Liver (tissue), 9 donors: ENCODE measurements around the gene CECR2. TPM values are rescaled to one million over a fixed set of nuclear protein-coding genes. Genes with fewer than 3 reads are reported as not detected.

ENCODE experiments used
- DNase-seq: peaks from one replicate; pipeline ENCODE4 v3.0.0-alpha.2; 2017; ENCODE audit warnings: low spot score
- H3K27ac ChIP-seq, 2 donors: one replicate each; pipeline ENCODE4 v1.7.0; 2013; ENCODE audit warnings: inconsistent platforms in 2 of 2, low read length in 2 of 2, control low read depth in 1 of 2, low read depth in 1 of 2, mild to moderate bottlenecking in 1 of 2
- H3K27me3 ChIP-seq, 4 donors: one replicate each; pipeline versions ENCODE4 v1.6.1 to v1.7.0; 2013; ENCODE audit warnings: low read length in 3 of 4, inconsistent platforms in 1 of 4, mild to moderate bottlenecking in 1 of 4, moderate library complexity in 1 of 4; ENCODE audit not compliant: control insufficient read depth in 4 of 4, insufficient read depth in 4 of 4
- H3K36me3 ChIP-seq, 4 donors: one replicate each; pipeline versions ENCODE4 v1.6.1 to v1.7.0; 2013; ENCODE audit warnings: low read length in 3 of 4, mild to moderate bottlenecking in 3 of 4, low read depth in 1 of 4, moderate library complexity in 1 of 4; ENCODE audit not compliant: control insufficient read depth in 4 of 4, insufficient read depth in 3 of 4
- H3K4me1 ChIP-seq, 4 donors: one replicate each; pipeline versions ENCODE4 v1.6.1 to v1.7.0; 2013; ENCODE audit warnings: low read length in 3 of 4, mild to moderate bottlenecking in 3 of 4, moderate library complexity in 1 of 4; ENCODE audit not compliant: control insufficient read depth in 4 of 4, insufficient read depth in 4 of 4
- H3K4me3 ChIP-seq, 3 donors: one replicate each; pipeline versions ENCODE4 v1.6.1 to v1.7.0; 2013; ENCODE audit warnings: low read length in 3 of 3, control low read depth in 1 of 3, low read depth in 1 of 3, mild to moderate bottlenecking in 1 of 3
- H3K9ac ChIP-seq, 2 donors: one replicate each; pipeline ENCODE4 v1.7.0; 2013; ENCODE audit warnings: low read length in 2 of 2, mild to moderate bottlenecking in 2 of 2, moderate library complexity in 2 of 2, control low read depth in 1 of 2, low read depth in 1 of 2
- H3K9me3 ChIP-seq, 4 donors: one replicate each; pipeline versions ENCODE4 v1.6.1 to v1.7.0; 2013; ENCODE audit warnings: low read length in 3 of 4; ENCODE audit not compliant: control insufficient read depth in 4 of 4
- ATF3 ChIP-seq: IDR thresholded peaks from 2 replicates; pipeline ENCODE4 v1.6.1; 2016; ENCODE audit warnings: antibody characterized with exemption
- CTCF ChIP-seq: fragments of 150-350 bp; IDR thresholded peaks from 2 replicates; pipeline ENCODE4 v1.5.1; 2017; ENCODE audit warnings: improper control_type of control experiment, low read depth, low read length; ENCODE audit not compliant: missing input control
- EGR1 ChIP-seq, 2 donors: IDR thresholded peaks; 2 replicates each; pipeline ENCODE4 v1.6.1; 2016 to 2018; ENCODE audit warnings: antibody characterized with exemption in 2 of 2, low read depth in 2 of 2
- FOXA1 ChIP-seq: IDR thresholded peaks from 2 replicates; pipeline ENCODE4 v1.6.1; 2016; ENCODE audit warnings: antibody characterized with exemption
- FOXA2 ChIP-seq: IDR thresholded peaks from 2 replicates; pipeline ENCODE4 v1.6.1; 2016; ENCODE audit warnings: antibody characterized with exemption
- JUND ChIP-seq, 2 donors: IDR thresholded peaks; 2 replicates each; pipeline ENCODE4 v1.6.1; 2016; ENCODE audit warnings: antibody characterized with exemption in 2 of 2
- MAX ChIP-seq: IDR thresholded peaks from 2 replicates; pipeline ENCODE4 v1.6.1; 2016; ENCODE audit warnings: antibody characterized with exemption
- NR2F2 ChIP-seq: IDR thresholded peaks from 2 replicates; pipeline ENCODE4 v1.6.1; 2016; ENCODE audit warnings: antibody characterized with exemption
- RAD21 ChIP-seq, 2 donors: IDR thresholded peaks; 2 replicates each; pipeline ENCODE4 v1.6.1; 2016; ENCODE audit warnings: antibody characterized with exemption in 2 of 2, mild to moderate bottlenecking in 2 of 2
- REST ChIP-seq: IDR thresholded peaks from 2 replicates; pipeline ENCODE4 v1.6.1; 2016; ENCODE audit warnings: antibody characterized with exemption, mild to moderate bottlenecking
- RXRA ChIP-seq, 2 donors: IDR thresholded peaks; 2 replicates each; pipeline ENCODE4 v1.6.1; 2017 to 2018; ENCODE audit warnings: antibody characterized with exemption in 2 of 2, mild to moderate bottlenecking in 1 of 2
- SP1 ChIP-seq: IDR thresholded peaks from 2 replicates; pipeline ENCODE4 v1.6.1; 2018; ENCODE audit warnings: antibody characterized with exemption, mild to moderate bottlenecking
- YY1 ChIP-seq: IDR thresholded peaks from 2 replicates; pipeline ENCODE4 v1.6.1; 2016; ENCODE audit warnings: antibody characterized with exemption, mild to moderate bottlenecking
- ZBTB33 ChIP-seq: IDR thresholded peaks from 2 replicates; pipeline ENCODE4 v1.6.1; 2016; ENCODE audit warnings: antibody characterized with exemption
- WGBS: extraction: QIAGEN DNeasy Blood & Tissue Kit; methylation state at CpG from one replicate; pipeline ENCODE4 v1.1.7; 2013; 5-methylcytosine and 5-hydroxymethylcytosine counted together
- polyA plus RNA-seq, 2 donors: library from polyadenylated mRNA; stranded (reverse) in 1 of 2; unstranded in 1 of 2; fragments of 200-250 nt in 1 of 2; fragments of >200 nt in 1 of 2; fragmentation: Nextera tagmentation in 1 of 2; extraction: Ambion mirVana in 1 of 2; gene quantifications; one replicate each; pipeline versions ENCODE4 v1.2.1 to v1.2.3, GENCODE V29; 2013 to 2015
- total RNA-seq, 2 donors: library from RNA; depleted of rRNA; stranded (reverse); fragments of >200 nt; gene quantifications; one replicate each; pipeline ENCODE4 v1.2.3, GENCODE V29; 2014
- donor health status: healthy.
- donor health status: healthy.
- donor health status: healthy.
- donor health status: healthy.
- donor health status: healthy.

Gene CECR2
- total and polyA plus RNA-seq, 4 donors = 1.8 to 9.7 (median 2.1) TPM

- no peak for TF ChIP-seq CTCF
These were observed 107.6 kb downstream of the CECR2 start (continued) for GRCh38 chr22:17476838-17477237.

GRCh38 chr22:17477391-17477833 lies 108.2 kb downstream of the CECR2 start:
- 66% methylated on average over 14 of the region's 14 CpGs for WGBS
- Histone ChIP-seq H3K27me3 (no peaks in the 10 kb centered on the region), H3K4me3 (no peak overlapping the region), H3K36me3 (peaks cover 0 to 2% (median under 1%) of the 10 kb centered on the region in 4 donors), H3K9me3 (no peaks in the 10 kb centered on the region), H3K9ac (no peak overlapping the region), H3K4me1 (no peaks in the 10 kb centered on the region), H3K27ac (peak overlapping the region in 1 of 2 donors; percentile 31)
- TF ChIP-seq YY1 (no peak), EGR1 (IDR thresholded peaks at IDR 0.05; ENCODE audit: low read depth in 2 of 2) (no peak), REST (no peak), ZBTB33 (no peak), FOXA2 (no peak), RXRA (IDR thresholded peaks at IDR 0.05) (no peak), JUND (IDR thresholded peaks at IDR 0.05) (no peak), NR2F2 (no peak), ATF3 (no peak), FOXA1 (no peak)
- DNase-seq = no peak

GRCh38 chr22:17479135-17479534 lies 109.9 kb downstream of the CECR2 start:
- Histone ChIP-seq H3K4me1 (no peaks in the 10 kb centered on the region), H3K9ac (no peak overlapping the region), H3K4me3 (no peak overlapping the region), H3K27me3 (no peaks in the 10 kb centered on the region), H3K36me3 (peaks cover 0 to 2% (median 0%) of the 10 kb centered on the region in 4 donors), H3K27ac (no peak overlapping the region), H3K9me3 (no peaks in the 10 kb centered on the region)
- no peak for DNase-seq
- WGBS = 34% methylated on average over 2 of the region's 2 CpGs
- TF ChIP-seq EGR1 (IDR thresholded peaks at IDR 0.05; ENCODE audit: low read depth in 2 of 2) = no peak
- no peak for TF ChIP-seq REST
- TF ChIP-seq ATF3 = no peak
- TF ChIP-seq YY1 = no peak
- no peak for TF ChIP-seq RAD21 (IDR thresholded peaks at IDR 0.05)
- no peak for TF ChIP-seq JUND (IDR thresholded peaks at IDR 0.05)
- TF ChIP-seq SP1 = no peak
- TF ChIP-seq FOXA1 = no peak
- no peak for TF ChIP-seq ZBTB33
- no peak for TF ChIP-seq FOXA2
- no peak for TF ChIP-seq MAX
